GM12878 (cell line): ENCODE measurements around the gene BCAS2. TPM values are rescaled to one million over a fixed set of nuclear protein-coding genes. Genes with fewer than 3 reads are reported as not detected.

Source experiments
- ATAC-seq: fragments of 200-7000 bp; cut with Tn5 transposase; 3 replicates; pipeline ENCODE4 v1.9.1; 2020; ENCODE audit warnings: mild to moderate bottlenecking, moderate library complexity
- BruUV-seq: library from RNA; stranded (reverse); fragments of 400-500 nt; replicated peaks from 2 replicates; lab custom pipeline; 2021; lab: Mats Ljungman, UMichigan
- CTCF ChIA-PET: fragments of 300-600 bp; sonication (Branson Sonifier 250); formaldehyde crosslinking; extraction: SDS; loops from one replicate; lab custom pipeline; 2021; ENCODE audit warnings: inconsistent platforms; lab: Yijun Ruan, JAX
- POLR2A ChIA-PET: fragments of 350-600 bp; formaldehyde crosslinking; extraction: SDS; loops from one replicate; lab custom pipeline; 2021; ENCODE audit warnings: inconsistent platforms; lab: Charles Lee
- RAD21 ChIA-PET: fragments of 300-600 bp; sonication (Branson Sonifier 250); formaldehyde crosslinking; loops from one replicate; lab custom pipeline; 2023; ENCODE audit warnings: antibody characterized with exemption; ENCODE audit not compliant: unreplicated experiment; lab: Charles Lee
- SMC1A ChIA-PET: fragments of 300-600 bp; sonication (Branson Sonifier 250); formaldehyde crosslinking; loops from one replicate; lab custom pipeline; 2023; ENCODE audit not compliant: unreplicated experiment, uncharacterized antibody; lab: Charles Lee
- DNase-seq: peaks from one replicate; pipeline ENCODE4 v3.0.0-alpha.2; 2011; ENCODE audit warnings: low read depth, low spot score
- FAIRE-seq: peaks from 3 replicates; lab custom pipeline; 2011; peaks lifted over from hg19 to GRCh38; lab: Jason Lieb, UNC
- H2AFZ ChIP-seq: 2 replicates; pipeline ENCODE4 v1.6.0; 2011; ENCODE audit warnings: low read depth, low read length, control low read depth; ENCODE audit not compliant: control insufficient read depth
- H3K27ac ChIP-seq: 2 replicates; pipeline ENCODE4 v1.5.1; 2011; ENCODE audit warnings: control low read depth; ENCODE audit not compliant: control insufficient read depth, insufficient read depth
- H3K27me3 ChIP-seq, 2 experiments: replicated peaks in 1 of 2; 2 replicates each; pipeline versions ENCODE4 v1.6.0 to v1.6.1; 2011; ENCODE audit warnings: low read length in 1 of 2; ENCODE audit not compliant: control insufficient read depth in 2 of 2, insufficient read depth in 2 of 2
- H3K36me3 ChIP-seq, 2 experiments: 2 replicates each; pipeline ENCODE4 v1.5.1; 2011; ENCODE audit warnings: low read length in 1 of 2; ENCODE audit not compliant: control insufficient read depth in 2 of 2, insufficient read depth in 2 of 2
- H3K4me1 ChIP-seq: 2 replicates; pipeline ENCODE4 v1.6.1; 2011; ENCODE audit warnings: mild to moderate bottlenecking, low read length, moderate library complexity, mixed read lengths; ENCODE audit not compliant: control insufficient read depth, insufficient read depth
- H3K4me2 ChIP-seq: 2 replicates; pipeline ENCODE4 v1.6.0; 2011; ENCODE audit warnings: control low read depth; ENCODE audit not compliant: control insufficient read depth, insufficient read depth
- H3K4me3 ChIP-seq: fragments of 200-600 bp; sonication (generic); 2 replicates; pipeline ENCODE4 v1.5.1; 2016
- H3K79me2 ChIP-seq: 2 replicates; pipeline ENCODE4 v1.6.0; 2011; ENCODE audit warnings: low read length; ENCODE audit not compliant: control insufficient read depth, insufficient read depth
- H3K9ac ChIP-seq: 2 replicates; pipeline ENCODE4 v1.8.0; 2011; ENCODE audit warnings: low read length, control low read depth, mixed read lengths; ENCODE audit not compliant: control insufficient read depth, insufficient read depth
- H3K9me3 ChIP-seq: replicated peaks from 3 replicates; pipeline ENCODE4 v1.5.1; 2011; ENCODE audit warnings: mild to moderate bottlenecking, low read length; ENCODE audit not compliant: control insufficient read depth, insufficient read depth
- H4K20me1 ChIP-seq: 2 replicates; pipeline ENCODE4 v1.6.0; 2011; ENCODE audit not compliant: control insufficient read depth, insufficient read depth
- ESRRA ChIP-seq: IDR thresholded peaks from 2 replicates; pipeline ENCODE4 v1.6.1; 2012; ENCODE audit warnings: mild to moderate bottlenecking, low read length, improper control_type of control experiment
- IRF4 ChIP-seq: IDR thresholded peaks from 2 replicates; pipeline ENCODE4 v1.6.1; 2011; ENCODE audit warnings: low read depth, low read length
- KLF5 ChIP-seq: fragments of 450-650 bp; IDR thresholded peaks from 2 replicates; pipeline ENCODE4 v1.6.1; 2014; ENCODE audit warnings: mild to moderate bottlenecking; ENCODE audit not compliant: partially characterized antibody
- NFIC ChIP-seq: IDR thresholded peaks from 2 replicates; pipeline ENCODE4 v1.6.1; 2012; ENCODE audit warnings: low read depth, mild to moderate bottlenecking, inconsistent platforms, low read length, moderate library complexity
- SREBF2 ChIP-seq: IDR thresholded peaks from 2 replicates; pipeline ENCODE4 v1.6.1; 2012; ENCODE audit warnings: mild to moderate bottlenecking, low read length
- WGBS: methylation state at CpG from one replicate; pipeline ENCODE4 v1.1.6; 2016; ENCODE audit warnings: low lambda C conversion rate; ENCODE audit not compliant: insufficient replicate concordance, insufficient coverage; ENCODE audit errors: missing lambda C conversion rate; 5-methylcytosine and 5-hydroxymethylcytosine counted together
- in situ Hi-C: fragments of 300-500 bp; cut with MboI; formaldehyde crosslinking; loops from 9 replicates; pipeline ENCODE4 v1.14.3; 2018; ENCODE audit warnings: mixed read lengths
- intact Hi-C: fragments of 100-400 bp; cut with micrococcal nuclease; formaldehyde crosslinking; loops from one replicate; pipeline ENCODE4 v1.14.2; 2022; ENCODE audit not compliant: unreplicated experiment
- polyA plus RNA-seq, 11 experiments: library from polyadenylated mRNA; depleted of rRNA in 4 of 11; unstranded in 6 of 11; stranded (reverse) in 5 of 11; fragments of >200 nt; fragmentation: Nextera tagmentation in 4 of 11; fragmentation: Illumina TruSeq in 1 of 11; extraction: Ambion mirVana in 4 of 11; extraction: Trizol in 1 of 11; gene quantifications; 1 replicate in 1 of 11; 2 replicates in 10 of 11; pipeline versions ENCODE4 v1.2.1 to v1.2.3, GENCODE V29; 2011 to 2016; ENCODE audit warnings: inconsistent platforms in 2 of 11, missing spikeins in 2 of 11, low read depth in 1 of 11
- total RNA-seq, 4 experiments: library from RNA; depleted of rRNA in 3 of 4; stranded (reverse); fragments of >200 nt in 3 of 4; fragmentation: Illumina TruSeq in 1 of 4; extraction: Trizol in 1 of 4; gene quantifications; 2 replicates each; pipeline versions ENCODE4 v1.2.1 to v1.2.3, GENCODE V29; 2013 to 2021
- TF ChIP-seq, protein P1 (sequence below): fragments of 450-650 bp; formaldehyde crosslinking; IDR thresholded peaks from 2 replicates; pipeline ENCODE4 v1.4.0; 2020; ENCODE audit warnings: mild to moderate bottlenecking, moderate library complexity
- TF ChIP-seq, protein P2 (sequence below): IDR thresholded peaks from 2 replicates; pipeline ENCODE4 v1.6.1; 2011; ENCODE audit warnings: low read depth, low read length, improper control_type of control experiment, borderline replicate concordance
- TF ChIP-seq, protein P3 (sequence below): fragments of 150-350 bp; IDR thresholded peaks from 2 replicates; pipeline ENCODE4 v1.6.1; 2016; ENCODE audit warnings: low read depth, low read length

The BCAS2 gene
- total and polyA plus RNA-seq, 10 of the 15 experiments (the other 5 are each of a cell fraction or from before 2014, with no cell fraction given) = 37.3 to 129 (median 60.7) TPM

DNA sequence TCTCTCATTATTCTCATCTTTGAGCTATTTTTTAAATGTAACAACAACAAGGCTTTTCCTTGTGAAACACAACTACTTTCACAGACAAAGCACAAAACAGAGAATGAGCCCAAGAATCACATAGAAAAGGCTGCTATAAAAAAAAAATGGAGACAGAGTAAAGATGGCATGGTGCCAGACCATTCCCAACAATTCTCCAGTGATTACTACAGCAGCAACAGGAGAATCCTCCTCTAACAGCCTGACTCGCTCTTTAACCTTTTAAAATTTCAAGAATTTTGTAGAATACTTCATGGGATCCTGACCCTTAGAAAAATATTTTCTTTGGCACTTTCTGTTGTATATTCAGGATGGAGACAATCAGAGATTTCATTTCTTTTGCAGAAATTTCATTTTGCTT is 3.8 kb upstream of the BCAS2 start:
- DNase-seq = no peak
- ChIA-PET CTCF (no interaction called here), SMC1A (no interaction called here), POLR2A (interaction anchor here (0.6 kb wide), 1 partner anchor 114 kb away, joined by 3 read pairs; no protein-coding TSS in a partner anchor), RAD21 (no interaction called here)
- Histone ChIP-seq H3K4me1 (peaks cover 6% of the 10 kb centered on the region; the same call in 1 of the 2 replicates), H3K9me3 (no peaks in the 10 kb centered on the region), H3K79me2 (peaks cover 9% of the 10 kb centered on the region), H3K36me3 (no peaks in the 10 kb centered on the region), H3K9ac (no peak overlapping the region), H3K27me3 (no peaks in the 10 kb centered on the region), H3K4me3 (no peak overlapping the region), H4K20me1 (no peaks in the 10 kb centered on the region), H2AFZ (no peak overlapping the region), H3K4me2 (no peak overlapping the region), H3K27ac (no peak overlapping the region)
- no peak for FAIRE-seq
- no peak for TF ChIP-seq SREBF2
- no peak for TF ChIP-seq IRF4
- no peak for TF ChIP-seq KLF5
- TF ChIP-seq NFIC = no peak
- TF ChIP-seq, protein P1, sequence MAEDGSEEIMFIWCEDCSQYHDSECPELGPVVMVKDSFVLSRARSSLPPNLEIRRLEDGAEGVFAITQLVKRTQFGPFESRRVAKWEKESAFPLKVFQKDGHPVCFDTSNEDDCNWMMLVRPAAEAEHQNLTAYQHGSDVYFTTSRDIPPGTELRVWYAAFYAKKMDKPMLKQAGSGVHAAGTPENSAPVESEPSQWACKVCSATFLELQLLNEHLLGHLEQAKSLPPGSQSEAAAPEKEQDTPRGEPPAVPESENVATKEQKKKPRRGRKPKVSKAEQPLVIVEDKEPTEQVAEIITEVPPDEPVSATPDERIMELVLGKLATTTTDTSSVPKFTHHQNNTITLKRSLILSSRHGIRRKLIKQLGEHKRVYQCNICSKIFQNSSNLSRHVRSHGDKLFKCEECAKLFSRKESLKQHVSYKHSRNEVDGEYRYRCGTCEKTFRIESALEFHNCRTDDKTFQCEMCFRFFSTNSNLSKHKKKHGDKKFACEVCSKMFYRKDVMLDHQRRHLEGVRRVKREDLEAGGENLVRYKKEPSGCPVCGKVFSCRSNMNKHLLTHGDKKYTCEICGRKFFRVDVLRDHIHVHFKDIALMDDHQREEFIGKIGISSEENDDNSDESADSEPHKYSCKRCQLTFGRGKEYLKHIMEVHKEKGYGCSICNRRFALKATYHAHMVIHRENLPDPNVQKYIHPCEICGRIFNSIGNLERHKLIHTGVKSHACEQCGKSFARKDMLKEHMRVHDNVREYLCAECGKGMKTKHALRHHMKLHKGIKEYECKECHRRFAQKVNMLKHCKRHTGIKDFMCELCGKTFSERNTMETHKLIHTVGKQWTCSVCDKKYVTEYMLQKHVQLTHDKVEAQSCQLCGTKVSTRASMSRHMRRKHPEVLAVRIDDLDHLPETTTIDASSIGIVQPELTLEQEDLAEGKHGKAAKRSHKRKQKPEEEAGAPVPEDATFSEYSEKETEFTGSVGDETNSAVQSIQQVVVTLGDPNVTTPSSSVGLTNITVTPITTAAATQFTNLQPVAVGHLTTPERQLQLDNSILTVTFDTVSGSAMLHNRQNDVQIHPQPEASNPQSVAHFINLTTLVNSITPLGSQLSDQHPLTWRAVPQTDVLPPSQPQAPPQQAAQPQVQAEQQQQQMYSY (CRISPR knock-in tag) = no peak
- TF ChIP-seq, protein P2, sequence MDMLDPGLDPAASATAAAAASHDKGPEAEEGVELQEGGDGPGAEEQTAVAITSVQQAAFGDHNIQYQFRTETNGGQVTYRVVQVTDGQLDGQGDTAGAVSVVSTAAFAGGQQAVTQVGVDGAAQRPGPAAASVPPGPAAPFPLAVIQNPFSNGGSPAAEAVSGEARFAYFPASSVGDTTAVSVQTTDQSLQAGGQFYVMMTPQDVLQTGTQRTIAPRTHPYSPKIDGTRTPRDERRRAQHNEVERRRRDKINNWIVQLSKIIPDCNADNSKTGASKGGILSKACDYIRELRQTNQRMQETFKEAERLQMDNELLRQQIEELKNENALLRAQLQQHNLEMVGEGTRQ = no peak
- TF ChIP-seq, protein P3, sequence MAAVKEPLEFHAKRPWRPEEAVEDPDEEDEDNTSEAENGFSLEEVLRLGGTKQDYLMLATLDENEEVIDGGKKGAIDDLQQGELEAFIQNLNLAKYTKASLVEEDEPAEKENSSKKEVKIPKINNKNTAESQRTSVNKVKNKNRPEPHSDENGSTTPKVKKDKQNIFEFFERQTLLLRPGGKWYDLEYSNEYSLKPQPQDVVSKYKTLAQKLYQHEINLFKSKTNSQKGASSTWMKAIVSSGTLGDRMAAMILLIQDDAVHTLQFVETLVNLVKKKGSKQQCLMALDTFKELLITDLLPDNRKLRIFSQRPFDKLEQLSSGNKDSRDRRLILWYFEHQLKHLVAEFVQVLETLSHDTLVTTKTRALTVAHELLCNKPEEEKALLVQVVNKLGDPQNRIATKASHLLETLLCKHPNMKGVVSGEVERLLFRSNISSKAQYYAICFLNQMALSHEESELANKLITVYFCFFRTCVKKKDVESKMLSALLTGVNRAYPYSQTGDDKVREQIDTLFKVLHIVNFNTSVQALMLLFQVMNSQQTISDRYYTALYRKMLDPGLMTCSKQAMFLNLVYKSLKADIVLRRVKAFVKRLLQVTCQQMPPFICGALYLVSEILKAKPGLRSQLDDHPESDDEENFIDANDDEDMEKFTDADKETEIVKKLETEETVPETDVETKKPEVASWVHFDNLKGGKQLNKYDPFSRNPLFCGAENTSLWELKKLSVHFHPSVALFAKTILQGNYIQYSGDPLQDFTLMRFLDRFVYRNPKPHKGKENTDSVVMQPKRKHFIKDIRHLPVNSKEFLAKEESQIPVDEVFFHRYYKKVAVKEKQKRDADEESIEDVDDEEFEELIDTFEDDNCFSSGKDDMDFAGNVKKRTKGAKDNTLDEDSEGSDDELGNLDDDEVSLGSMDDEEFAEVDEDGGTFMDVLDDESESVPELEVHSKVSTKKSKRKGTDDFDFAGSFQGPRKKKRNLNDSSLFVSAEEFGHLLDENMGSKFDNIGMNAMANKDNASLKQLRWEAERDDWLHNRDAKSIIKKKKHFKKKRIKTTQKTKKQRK = no peak
- no peak for TF ChIP-seq ESRRA
- 38% methylated on average over 1 of the region's 1 CpG for WGBS
- BruUV-seq = no TSS peak
- ATAC-seq = no peak
- in situ Hi-C loops (no loop called here), intact Hi-C loops (no loop called here)
